Endothelial cell of umbilical vein (primary cell): Measurements from ENCODE around the gene PIK3C3.

Source experiments
- CTCF ChIP-seq, 2 donors: IDR thresholded peaks; 1 replicate in 1 of 2; 2 replicates in 1 of 2; pipeline ENCODE4 v1.5.1; 2011; ENCODE audit warnings: low read length in 2 of 2, mild to moderate bottlenecking in 2 of 2, moderate library complexity in 2 of 2, control low read depth in 1 of 2, inconsistent platforms in 1 of 2, low read depth in 1 of 2; ENCODE audit not compliant: insufficient read depth in 1 of 2; ENCODE audit errors: extremely low read depth in 1 of 2
- EZH2 ChIP-seq: IDR thresholded peaks from 2 replicates; pipeline ENCODE4 v1.6.1; 2012; ENCODE audit warnings: borderline replicate concordance, low read depth, mild to moderate bottlenecking, moderate library complexity, low read length, inconsistent platforms; ENCODE audit not compliant: severe bottlenecking
- FOS ChIP-seq: IDR thresholded peaks from 2 replicates; pipeline ENCODE4 v1.6.1; 2011; ENCODE audit warnings: mild to moderate bottlenecking, low read length, moderate library complexity, borderline replicate concordance; ENCODE audit not compliant: insufficient read depth
- POLR2A ChIP-seq: IDR thresholded peaks from 2 replicates; pipeline ENCODE4 v1.6.1; 2012; ENCODE audit warnings: low read depth, mild to moderate bottlenecking, control low read depth, low read length
- POLR2AphosphoS5 ChIP-seq: IDR thresholded peaks from 2 replicates; pipeline ENCODE4 v1.6.1; 2012; ENCODE audit warnings: low read depth, mild to moderate bottlenecking, control low read depth, low read length, moderate library complexity; ENCODE audit not compliant: insufficient read depth

DNA sequence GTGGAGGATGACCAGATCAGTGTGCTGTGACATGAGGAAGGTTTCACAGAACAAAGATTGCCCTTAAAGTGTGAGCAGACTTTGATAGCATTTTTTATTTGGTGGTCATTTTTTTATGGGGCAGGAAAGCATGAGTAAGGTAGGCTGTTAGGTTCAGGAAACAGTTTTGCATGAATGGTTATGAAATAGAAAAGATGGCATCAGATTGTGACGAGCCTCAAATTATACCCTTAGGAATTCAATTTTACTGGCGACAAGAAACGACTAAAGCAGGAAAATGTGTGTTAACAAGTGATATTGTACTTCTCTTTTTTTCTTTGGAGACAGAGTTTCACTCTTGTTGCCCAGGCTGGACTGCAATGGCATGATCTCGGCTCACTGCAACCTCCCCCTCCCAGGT is 44.7 kb downstream of the PIK3C3 start:
- no peak for TF ChIP-seq CTCF (IDR thresholded peaks at IDR 0.05; ENCODE audit: extremely low read depth in 1 of 2, insufficient read depth in 1 of 2, low read depth in 1 of 2, low read length in 2 of 2)
- no peak for TF ChIP-seq FOS
- TF ChIP-seq POLR2AphosphoS5, result no peak
- TF ChIP-seq EZH2, result no peak
- TF ChIP-seq POLR2A, result no peak
